Astrocyte (in vitro differentiated cells and primary cell): ENCODE measurements around the gene RCCD1.

Experiments used
- CTCF ChIP-seq: IDR thresholded peaks from 2 replicates; pipeline ENCODE4 v1.5.1; 2011; ENCODE audit warnings: low read depth, mild to moderate bottlenecking, inconsistent platforms, low read length, moderate library complexity; ENCODE audit not compliant: insufficient read depth
- EZH2 ChIP-seq: IDR thresholded peaks from 2 replicates; pipeline ENCODE4 v1.6.1; 2012; ENCODE audit warnings: mild to moderate bottlenecking, low read length, inconsistent platforms; ENCODE audit not compliant: insufficient read depth

- TF ChIP-seq CTCF (no peak), EZH2 (no peak)
Measured at GRCh38 chr15:90931575-90931827, 23.2 kb upstream of the RCCD1 start.
